Stimulated activated CD4-positive, alpha-beta T cell treated with anti-CD3 and anti-CD28 coated beads, TNF-alpha, amount 100 ng/mL, for 48 hours (primary cell): Measurements from ENCODE around the gene MEF2B.
"Not testable (repeated sequence)": the region's sequence is repeated elsewhere in the genome, so short reads cannot be mapped to it uniquely, and the experiment has no call there.

Source experiments
- DNase-seq, 3 donors: peaks; one replicate each; pipeline ENCODE4 v3.0.0-alpha.2; 2020; ENCODE audit warnings: low read depth in 3 of 3

Gene MEF2B

DNA sequence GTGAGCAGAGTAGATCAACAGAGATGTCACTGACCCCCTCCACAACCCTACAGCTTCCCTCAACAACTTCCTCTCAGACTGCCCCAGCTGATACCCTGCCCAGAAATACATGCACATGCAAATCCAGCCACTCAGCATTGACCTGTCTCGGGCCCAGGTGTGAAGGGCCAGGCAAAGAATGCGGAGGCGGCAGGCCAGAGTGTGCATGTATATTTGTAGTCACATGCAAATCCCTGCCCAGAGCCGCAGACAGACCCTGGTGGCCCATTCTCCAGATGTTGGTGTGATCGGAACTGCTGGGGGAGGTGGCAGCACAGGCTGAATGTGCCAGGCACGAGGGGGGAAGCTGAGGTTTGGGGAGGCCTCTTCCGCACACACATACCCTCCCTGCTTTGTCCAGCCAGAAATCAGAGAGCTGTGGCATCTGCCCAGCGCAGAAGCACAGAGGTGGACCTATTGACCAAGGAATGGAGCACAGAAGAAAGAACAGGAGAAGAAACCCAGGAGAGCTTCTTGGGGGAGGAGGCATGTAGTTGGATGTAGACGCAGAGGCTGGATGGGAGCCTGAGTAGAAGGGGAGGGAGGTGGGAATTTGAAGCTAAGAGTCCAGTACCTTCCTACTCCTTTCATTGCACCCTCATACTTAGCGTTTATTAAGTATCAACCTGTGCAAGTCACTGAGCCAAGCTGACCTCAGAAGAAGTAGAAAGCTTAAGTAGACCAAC is 14.4 kb downstream of the MEF2B start:
- DNase-seq, result no peak

DNA sequence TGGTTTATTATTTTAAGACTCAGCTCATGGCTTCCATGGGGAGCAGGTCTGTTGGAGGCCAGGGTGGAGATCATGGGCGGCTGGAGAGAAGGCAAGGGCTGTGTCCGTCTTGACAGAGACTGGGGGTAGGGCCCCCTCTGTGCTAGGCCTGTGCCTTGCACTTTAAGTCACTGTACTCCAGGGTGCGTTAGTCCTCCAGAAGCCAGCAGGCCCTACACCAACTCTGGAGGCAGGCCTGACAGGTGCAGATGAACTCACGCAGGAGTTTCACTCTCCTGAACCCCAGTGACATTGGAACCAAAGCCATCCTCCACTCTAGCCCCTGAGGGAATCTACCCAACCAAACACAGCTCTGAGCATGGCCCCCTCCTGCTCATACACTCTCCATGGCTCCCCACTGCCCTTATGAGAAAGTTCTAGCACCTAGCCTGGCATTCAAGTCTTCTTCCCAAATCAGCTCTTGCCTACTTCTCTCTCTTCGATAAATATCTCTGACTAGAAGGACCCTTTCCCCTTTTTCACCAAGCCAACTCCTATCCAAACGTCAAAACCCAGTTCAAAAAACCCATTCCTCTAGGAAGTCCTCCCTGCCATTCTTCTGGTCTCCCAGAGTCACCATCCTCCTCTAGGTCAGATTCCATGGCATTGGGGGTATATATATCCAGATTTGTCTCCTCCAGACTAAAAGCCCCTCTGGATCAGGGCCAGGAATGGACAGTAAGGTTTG is 15.1 kb downstream of the MEF2B start:
- no peak for DNase-seq

DNA sequence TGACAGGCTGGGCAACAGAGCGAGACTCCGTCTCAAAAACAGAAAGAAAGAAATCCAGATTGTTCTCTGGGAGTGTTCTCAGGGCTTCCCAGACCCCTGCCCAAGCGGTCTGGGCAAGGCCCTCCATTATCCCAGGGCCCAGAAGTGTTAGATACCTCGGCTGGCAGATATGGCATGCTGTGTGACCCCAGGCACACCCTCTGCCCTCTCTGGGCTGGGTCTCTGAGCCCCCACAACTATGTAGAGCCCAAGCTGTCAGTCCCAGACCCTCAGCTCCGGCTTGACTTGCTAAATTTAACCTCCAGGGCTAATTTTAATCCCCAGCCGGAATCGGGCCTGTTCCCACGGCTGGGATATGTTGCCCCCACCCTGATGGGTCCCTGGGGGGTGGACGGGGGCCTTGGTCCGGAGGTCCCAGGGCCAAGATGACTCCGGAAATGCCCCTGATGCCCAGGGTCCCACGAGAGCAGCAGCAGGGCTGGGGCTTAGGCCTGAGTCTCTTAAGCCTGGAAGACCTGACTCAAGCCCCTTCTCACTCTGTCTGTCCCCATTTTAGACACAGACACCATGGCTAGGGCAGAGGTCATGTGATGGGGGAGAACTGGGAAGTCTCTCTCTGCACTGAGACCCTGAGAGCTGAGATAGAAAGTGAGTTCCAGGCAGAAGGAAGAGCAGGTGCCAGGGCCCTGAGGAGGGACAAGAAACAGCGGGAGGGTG is 17.2 kb downstream of the MEF2B start:
- no peak for DNase-seq

DNA sequence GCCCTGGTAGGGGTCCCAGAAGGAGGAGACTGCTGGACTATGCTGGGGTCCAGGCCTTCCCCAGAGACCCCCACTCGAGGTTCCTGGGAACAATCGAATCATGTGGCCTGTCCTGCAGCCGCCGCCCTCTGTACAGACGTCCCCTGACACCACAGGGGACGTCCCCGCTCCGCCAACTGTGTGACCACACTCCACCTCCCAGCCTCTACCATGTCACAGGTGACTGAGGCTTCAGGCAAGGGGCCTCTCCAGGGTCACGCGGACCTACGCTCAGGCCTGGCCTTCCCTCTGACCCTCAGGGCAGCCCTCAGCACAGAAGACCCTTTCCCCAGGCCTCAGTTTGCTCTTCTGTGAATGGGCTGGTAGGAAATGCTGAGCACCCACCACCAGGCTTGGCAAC is 18.6 kb downstream of the MEF2B start:
- no peak for DNase-seq

DNA sequence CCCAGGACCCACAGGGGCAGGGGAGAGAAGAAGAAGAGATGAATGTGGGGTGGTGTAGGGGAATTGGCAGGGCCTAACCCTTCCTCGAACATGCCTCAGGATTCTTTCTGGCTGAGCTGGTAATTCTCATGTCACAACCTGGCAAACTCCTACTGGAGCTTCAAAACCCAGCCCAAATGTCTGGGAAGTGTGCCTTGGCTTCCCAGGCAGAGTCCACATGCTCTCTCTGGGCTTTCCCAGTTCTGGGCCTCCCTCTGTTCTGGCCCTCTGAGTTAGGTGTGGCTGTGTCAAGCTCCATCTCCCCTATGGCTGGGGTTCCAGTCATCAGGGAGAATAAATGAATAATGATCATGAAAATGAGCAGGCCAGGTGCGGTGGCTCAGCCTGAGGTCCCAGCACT is 20.6 kb downstream of the MEF2B start:
- no peak for DNase-seq

DNA sequence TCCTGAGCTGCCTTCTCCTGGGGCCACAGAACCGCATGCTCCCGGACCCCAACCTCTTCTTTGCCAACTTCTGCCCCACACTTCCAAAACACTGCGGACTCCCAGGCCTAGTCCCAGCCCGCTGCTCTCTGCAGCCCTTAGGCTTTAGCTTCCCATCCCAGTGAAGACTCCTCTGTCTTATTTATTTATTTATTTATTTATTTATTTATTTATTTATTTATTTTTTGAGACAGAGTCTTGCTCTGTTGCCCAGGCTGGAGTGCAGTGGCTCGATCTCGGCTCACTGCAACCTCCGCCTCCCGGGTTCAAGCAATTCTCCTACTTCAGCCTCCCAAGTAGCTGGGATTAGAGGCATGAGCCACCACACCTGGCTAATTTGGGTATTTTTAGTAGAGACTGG is 21.6 kb downstream of the MEF2B start:
- not testable (repeated sequence) for DNase-seq

DNA sequence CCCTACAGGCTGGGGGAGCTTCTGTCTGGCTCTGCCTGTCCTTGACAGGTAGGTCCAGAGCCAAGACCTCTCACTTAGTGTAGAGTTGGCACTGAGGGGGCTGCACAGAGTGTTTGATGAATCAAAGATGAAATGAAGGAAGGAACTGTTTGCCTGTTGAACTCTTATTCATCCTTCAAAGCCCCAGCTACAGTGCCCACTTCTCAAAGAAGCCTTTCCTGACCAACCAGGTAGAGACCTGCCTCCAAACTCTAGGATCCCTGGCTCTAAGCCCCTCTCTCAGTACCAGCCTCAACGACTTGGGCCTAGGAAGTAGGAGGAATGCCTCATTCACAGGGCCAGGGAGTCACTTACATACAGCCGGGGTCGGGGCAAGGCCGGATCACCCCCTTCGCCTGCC is 22.7 kb downstream of the MEF2B start:
- no peak for DNase-seq

DNA sequence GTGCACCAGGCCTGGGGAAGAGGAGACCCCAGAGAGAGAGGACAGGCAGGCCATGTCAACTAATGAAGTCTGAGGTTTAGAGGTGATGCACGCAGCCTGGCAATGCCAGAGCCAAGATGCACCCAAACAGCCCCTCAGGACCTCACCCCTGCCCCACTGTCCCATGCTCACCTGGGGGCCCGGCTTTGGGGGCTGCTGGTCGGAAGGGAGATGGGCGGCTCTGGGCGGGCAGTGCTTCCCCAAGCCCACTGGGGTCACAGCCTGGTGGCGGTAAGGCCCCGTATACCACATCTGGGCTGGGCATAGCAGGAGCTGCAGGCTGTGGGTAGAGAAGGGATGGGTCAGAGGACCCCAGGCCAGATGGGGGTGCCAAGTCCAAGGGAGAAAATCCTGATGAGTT is 23.2 kb downstream of the MEF2B start:
- DNase-seq, result no peak

DNA sequence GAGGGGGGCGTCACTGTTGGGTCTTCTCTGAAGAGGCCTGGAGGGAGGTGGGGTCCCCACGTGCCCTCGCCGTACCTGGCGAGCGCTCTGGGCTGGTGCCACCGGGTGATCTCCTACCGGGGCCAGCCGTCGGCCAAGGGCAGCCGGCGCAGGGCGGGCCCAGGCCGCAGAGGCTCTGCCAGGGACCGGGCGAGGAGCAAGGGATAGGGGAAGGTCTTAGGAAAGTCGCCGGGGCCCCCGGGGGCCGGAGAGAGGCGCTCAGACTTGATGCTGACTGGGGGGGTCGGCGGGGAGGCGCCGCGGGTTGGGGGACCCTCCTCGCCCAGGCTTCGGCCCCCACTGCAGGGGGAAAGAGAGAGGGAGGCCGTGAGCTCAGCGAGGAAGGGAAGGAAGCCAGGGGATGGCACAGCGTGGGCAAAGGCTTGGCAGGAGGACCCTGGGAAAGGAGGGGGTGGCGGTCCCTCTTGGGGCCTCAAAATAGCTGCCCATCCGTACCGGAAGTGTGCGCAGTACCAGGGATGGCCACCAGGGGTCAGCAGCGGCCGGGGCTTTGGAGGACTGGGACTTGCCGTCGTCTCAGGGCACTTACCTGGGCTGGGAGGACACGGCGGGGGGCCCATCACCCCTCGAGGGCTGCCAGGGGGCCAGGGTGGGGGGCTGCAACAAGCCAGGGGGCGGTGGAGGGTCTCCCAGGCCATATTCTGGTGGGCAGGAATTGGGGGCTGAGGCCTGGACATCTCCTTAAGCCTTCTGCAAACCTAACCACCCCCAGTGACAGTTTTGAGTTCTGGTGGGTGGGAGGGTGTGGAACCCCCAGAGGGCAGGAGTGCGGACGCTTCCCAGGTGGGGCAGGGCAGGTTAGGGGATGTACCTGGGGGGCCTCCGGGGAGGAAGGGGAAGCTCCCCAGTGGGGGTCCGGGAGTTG is 24.1 kb downstream of the MEF2B start:
- DNase-seq, result peak; percentile 74 to 85 (median 82)

DNA sequence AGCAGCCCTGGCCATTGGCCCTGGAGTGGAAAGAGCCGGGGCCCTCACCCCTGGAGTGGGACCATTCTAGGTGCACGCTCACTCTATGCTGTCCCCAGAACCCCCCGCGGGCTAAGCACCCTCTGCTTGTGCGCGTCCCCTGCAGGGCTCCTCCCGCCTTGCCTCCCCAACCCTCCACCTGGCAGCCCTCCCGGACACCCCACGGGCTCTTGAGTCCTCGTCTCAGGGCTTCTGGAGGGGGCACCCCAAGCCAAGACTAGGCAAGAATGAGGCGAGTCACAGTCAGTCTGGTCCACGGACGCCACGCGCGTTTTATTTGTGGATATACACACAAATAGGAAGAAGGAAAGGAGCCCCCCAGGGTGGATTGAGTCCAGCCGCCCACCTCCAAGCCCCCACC is 24.8 kb downstream of the MEF2B start:
- no peak for DNase-seq

DNA sequence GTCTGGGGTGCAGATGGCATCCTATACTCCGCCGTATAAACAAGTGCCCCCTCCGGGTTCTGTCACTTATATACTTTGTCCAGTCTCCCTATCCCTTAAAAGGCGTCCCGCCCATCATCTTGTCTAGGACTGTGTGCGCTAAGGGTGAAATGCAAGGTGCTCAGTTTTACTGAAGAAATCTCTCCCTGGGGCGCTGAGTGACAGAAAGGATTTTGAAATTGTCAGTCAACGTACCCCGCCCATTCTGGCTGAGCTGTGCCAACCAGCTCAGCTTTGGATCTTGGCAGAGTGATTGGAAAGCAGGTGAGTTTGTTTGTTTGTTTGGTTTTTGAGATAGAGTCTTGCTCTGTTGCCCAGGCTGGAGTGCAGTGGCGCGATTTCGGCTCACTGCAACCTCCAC is 27.7 kb downstream of the MEF2B start:
- DNase-seq, result no peak

DNA sequence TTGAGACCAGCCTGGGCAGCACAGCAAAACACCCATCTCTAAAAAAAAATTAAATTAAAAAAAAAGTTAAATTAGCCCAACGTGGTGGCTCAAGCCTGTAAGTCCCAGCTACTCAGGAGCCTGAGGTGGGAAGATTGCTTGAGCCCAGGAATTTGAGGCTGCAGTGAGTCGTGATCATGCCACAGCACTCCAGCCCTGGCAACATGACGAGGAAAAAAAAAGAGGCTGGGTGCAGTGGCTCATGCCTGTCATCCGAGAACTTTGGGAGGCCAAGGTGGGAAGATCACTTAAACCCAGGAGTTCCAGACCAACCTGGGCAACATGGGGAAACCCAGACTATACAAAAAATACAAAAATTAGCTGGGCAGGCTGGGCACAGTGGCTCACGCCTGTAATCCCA is 29.6 kb downstream of the MEF2B start:
- DNase-seq, result no peak

DNA sequence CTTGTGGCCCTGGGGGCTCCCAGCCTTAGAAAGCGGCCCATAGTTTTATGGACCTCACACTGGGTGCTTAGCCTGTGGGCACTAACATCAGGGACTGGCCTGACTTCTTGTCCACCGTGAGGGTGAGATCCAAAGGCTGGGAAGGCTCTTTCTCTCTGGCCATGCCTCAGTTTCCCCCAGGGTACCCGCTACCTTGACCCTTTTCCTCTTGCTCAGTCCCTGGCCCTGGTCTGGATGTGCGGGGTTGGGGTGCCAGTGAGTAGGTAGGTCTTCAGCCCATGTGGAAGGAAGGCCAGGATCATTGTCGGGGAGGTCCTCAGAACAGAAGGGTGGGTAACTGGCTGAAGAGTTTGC is 30.2 kb downstream of the MEF2B start:
- no peak for DNase-seq

DNA sequence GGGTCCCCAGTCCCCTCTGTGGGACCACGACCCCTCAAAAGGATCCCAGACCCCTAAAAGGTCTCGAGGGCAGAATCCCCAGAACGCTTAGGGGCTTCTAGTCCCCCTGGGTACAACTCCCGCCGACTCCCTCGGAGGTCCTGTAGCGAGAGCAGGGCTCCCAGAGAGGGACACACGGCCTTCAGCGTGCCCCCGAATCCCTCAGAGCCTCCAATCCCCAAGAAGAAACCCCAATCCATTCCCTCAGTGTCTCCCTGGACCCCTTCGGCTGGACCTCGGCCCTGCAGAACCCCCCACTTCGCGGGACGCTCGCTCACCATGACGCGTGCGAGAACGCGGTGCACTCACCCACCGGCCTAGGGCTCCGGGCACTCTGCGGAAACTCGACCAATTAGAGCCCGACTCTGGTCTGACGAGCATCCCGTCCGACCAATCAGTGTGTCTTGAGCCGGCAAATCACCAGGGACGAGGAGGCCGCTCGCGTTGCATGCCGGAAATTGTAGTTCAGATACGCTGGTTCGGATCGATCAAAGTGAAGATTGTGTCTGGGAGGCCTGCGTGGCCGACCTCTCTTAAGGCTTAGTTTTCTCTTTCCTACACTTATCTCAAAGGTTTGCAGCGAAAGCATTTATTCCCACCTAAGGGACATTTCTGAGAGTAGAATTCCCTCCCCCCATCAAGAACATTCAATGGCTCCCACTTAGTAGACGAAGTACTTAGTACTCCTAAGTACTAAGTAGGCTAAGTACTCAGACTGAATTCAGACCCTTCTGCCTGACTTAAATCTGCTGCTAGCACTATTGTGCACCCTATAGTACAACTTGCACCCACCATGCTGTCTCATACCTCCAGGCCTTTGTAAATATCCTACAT is 31.7 kb downstream of the MEF2B start, which contains the start of gene TMEM161A:
Gene TMEM161A, minus strand, starts transcription at position 370 of the 873 bp plus-strand sequence. Its CDS starts 50 bp downstream, at position 320.
- DNase-seq, result peak; percentile 94 to 96 (median 95)

DNA sequence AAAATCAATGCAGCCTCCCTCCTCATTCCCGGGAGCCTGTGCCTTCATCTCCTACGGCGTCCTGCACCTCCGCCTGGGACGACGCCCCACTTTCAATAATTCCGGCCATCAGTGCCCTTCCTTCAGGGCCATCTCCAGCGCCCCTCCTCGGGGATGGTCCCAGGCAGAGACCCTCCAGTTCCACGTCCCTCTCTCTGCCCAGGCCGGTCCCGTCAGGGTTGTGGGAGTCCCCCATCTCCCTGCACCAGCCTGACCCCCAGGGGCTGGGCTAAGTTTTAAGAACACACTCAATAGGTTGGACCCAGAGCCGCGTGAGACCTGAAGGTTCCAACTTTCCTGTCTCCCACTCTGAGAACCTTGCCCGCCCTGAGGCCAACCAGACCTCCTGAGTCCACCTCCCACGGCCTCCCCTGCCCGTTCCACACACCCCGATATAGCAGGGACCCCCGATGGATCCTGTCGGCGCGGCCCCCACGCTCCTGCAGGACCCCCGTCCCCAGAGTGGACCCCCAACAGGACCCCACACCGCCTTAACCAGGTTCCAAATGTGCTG is 32.4 kb downstream of the MEF2B start:
- DNase-seq, result no peak

DNA sequence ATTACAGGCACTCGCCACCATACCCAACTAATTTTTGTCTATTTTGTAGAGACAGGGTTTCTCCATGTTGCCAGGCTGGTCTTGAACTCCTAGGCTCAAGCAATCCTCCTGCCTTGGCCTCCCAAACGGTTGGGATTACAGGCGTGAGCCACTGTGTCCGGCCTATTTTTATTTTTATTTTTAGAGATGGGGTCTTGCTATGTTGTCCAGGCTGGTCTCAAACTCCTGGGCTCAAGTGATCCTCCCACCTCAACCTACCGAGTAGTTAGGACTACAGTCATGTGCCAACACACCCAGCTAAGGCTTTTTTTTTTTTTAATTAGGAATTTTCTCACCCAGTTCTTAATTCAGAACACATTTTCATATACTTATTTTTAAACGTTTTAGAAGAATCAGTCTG is 34.4 kb downstream of the MEF2B start:
- DNase-seq, result not testable (repeated sequence)

DNA sequence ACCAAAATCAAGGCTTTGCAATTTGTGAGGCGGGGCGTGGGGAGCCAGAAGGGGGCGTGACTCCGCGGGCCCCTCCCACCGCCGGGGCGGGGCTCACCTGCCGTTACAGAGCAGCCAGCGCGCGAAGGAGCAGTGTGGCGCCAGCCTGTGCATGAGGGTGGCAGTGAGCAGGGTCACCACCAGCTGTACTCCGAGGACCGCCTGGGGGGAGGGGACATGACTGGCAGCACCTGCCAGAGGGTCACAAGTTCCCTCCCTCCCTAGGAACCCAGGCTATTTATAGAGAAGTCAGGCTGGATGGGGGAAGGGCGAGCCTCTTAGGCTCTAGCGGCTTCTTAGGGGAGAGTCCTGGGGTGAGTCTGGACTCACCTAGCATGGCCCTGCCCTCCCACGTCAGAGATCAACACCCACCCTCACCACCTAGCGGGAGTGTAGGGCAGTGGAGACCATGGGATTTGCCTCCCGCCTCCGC is 35.3 kb downstream of the MEF2B start:
- peak in 1 of 3 donors; percentile 35 for DNase-seq

DNA sequence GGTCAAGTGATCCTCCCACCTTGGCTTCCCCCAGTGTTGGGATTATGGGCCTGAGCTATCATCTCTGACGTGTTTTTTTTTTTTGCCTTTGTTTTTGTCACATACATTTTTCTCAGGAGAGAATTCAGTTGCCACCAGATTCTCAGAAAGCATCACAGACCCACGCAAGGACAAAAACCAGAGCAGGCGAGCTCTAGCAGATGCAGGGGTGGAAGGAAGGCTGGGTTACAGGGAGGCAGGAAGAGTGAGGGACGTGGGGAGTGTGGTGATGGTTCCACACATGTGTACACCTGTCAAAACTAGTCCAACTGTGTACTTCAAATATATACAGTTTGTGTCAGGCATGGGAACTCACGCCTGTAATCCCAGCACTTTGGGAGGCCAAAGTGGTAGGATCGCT is 36.1 kb downstream of the MEF2B start:
- no peak for DNase-seq

DNA sequence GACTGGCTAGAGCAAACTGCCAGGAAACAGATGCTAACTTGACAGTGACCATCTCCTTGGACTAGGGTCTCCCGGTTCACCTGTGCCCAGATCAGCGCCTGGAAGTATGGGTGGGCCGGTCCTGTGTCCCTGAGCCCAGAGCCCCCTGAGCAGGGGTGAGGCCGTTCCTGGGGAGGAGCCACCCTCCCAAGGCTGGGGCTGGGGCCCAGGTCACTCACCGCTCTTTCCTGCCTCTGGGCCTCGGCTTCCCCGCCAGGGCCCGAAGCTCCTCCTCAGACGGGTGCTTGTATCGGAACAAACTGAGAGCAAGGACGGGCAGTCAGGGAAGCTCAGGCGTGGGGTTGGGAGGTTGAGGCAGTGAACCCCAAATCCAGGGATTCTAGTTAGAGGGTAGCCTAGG is 37.2 kb downstream of the MEF2B start:
- no peak for DNase-seq

DNA sequence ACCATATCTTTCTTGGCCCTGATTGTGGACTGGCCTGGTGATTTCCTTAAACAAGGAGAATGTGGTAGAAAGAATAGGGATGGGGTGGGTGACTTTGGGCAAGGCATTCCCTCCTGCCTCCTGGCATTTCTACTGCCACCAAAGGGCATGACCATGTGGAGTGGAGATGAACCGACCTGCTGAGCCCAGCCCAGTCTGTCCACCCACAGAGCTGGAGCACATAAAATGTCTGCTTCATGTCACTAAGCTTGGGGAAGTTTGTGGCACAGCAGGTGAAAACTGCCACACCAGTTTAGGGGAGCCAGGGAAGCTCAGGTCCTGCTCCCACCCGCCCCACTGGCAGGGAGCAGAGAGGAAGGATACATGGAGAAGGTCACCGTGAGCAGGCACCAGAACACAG is 38.1 kb downstream of the MEF2B start:
- DNase-seq, result no peak
